HFF-Myc (cell line): Measurements from ENCODE around the gene FNDC3A.

Experiments
- DNase-seq: peaks from one replicate; pipeline ENCODE4 v3.0.0-alpha.2; 2011; ENCODE audit warnings: low read depth; ENCODE audit errors: extremely low read depth
- H3K4me3 ChIP-seq: replicated peaks from 2 replicates; pipeline ENCODE4 v1.5.1; 2011; ENCODE audit warnings: low read depth, mild to moderate bottlenecking, control low read depth, low read length
- TF ChIP-seq, protein P1 (sequence below): IDR thresholded peaks from 2 replicates; pipeline ENCODE4 v1.5.1; 2012; ENCODE audit warnings: mild to moderate bottlenecking, low read depth, low read length, control low read depth; ENCODE audit errors: missing control alignments

Gene FNDC3A

GRCh38 chr13:49020328-49020727 is 44.6 kb downstream of the FNDC3A start:
- no peak for DNase-seq
- TF ChIP-seq, protein P1, sequence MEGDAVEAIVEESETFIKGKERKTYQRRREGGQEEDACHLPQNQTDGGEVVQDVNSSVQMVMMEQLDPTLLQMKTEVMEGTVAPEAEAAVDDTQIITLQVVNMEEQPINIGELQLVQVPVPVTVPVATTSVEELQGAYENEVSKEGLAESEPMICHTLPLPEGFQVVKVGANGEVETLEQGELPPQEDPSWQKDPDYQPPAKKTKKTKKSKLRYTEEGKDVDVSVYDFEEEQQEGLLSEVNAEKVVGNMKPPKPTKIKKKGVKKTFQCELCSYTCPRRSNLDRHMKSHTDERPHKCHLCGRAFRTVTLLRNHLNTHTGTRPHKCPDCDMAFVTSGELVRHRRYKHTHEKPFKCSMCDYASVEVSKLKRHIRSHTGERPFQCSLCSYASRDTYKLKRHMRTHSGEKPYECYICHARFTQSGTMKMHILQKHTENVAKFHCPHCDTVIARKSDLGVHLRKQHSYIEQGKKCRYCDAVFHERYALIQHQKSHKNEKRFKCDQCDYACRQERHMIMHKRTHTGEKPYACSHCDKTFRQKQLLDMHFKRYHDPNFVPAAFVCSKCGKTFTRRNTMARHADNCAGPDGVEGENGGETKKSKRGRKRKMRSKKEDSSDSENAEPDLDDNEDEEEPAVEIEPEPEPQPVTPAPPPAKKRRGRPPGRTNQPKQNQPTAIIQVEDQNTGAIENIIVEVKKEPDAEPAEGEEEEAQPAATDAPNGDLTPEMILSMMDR = no peak
- H3K4me3 ChIP-seq = no peak overlapping the region

GRCh38 chr13:49020940-49021553 is 45.3 kb downstream of the FNDC3A start:
- no peak overlapping the region for H3K4me3 ChIP-seq
- peak; percentile 7 for DNase-seq
- TF ChIP-seq, protein P1 = no peak

GRCh38 chr13:49021953-49022352 is 46.2 kb downstream of the FNDC3A start:
- TF ChIP-seq, protein P1 = no peak
- H3K4me3 ChIP-seq = no peak overlapping the region
- no peak for DNase-seq

GRCh38 chr13:49022472-49023144 is 46.9 kb downstream of the FNDC3A start:
- TF ChIP-seq, protein P1 = no peak
- no peak overlapping the region for H3K4me3 ChIP-seq
- no peak for DNase-seq

GRCh38 chr13:49023431-49023830 is 47.7 kb downstream of the FNDC3A start:
- TF ChIP-seq, protein P1 = no peak
- H3K4me3 ChIP-seq = no peak overlapping the region
- no peak for DNase-seq

- TF ChIP-seq, protein P1 = no peak
- no peak overlapping the region for H3K4me3 ChIP-seq
- no peak for DNase-seq
These were observed 51.1 kb downstream of the FNDC3A start for GRCh38 chr13:49026851-49027250.
